Upper lobe of left lung (tissue), 4 donors: ENCODE measurements around the gene NR1H2.

ENCODE experiments used
- POLR2AphosphoS5 ChIP-seq, 2 donors: sonication (generic); formaldehyde crosslinking; IDR thresholded peaks; one replicate each; pipeline ENCODE4 v1.5.1; 2017; ENCODE audit warnings: antibody characterized with exemption in 2 of 2
- TF ChIP-seq, protein P1 (sequence below), 6 experiments: fragments of 450-650 bp in 4 of 6; fragments of 200-600 bp in 2 of 6; sonication (generic) in 2 of 6; IDR thresholded peaks; one replicate each; pipeline ENCODE4 v1.5.1; 2016 to 2019; ENCODE audit warnings: antibody characterized with exemption in 6 of 6

DNA sequence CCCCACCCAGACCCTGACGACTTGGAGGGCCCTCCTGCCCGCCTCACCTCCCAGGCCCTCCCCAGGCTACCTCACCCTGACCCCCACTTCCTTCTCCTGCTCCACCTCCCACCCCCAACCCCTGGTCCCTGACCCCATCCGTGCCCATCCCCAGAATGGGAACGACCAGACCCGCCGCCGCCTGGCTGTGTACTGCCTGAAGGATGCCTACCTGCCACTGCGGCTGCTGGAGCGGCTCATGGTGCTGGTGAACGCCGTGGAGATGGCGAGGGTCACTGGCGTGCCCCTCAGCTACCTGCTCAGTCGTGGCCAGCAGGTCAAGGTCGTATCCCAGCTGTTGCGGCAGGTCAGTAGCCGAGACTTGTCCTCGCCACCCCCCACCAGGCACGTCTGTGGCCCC lies 30.6 kb downstream of the NR1H2 start:
- TF ChIP-seq, protein P1, sequence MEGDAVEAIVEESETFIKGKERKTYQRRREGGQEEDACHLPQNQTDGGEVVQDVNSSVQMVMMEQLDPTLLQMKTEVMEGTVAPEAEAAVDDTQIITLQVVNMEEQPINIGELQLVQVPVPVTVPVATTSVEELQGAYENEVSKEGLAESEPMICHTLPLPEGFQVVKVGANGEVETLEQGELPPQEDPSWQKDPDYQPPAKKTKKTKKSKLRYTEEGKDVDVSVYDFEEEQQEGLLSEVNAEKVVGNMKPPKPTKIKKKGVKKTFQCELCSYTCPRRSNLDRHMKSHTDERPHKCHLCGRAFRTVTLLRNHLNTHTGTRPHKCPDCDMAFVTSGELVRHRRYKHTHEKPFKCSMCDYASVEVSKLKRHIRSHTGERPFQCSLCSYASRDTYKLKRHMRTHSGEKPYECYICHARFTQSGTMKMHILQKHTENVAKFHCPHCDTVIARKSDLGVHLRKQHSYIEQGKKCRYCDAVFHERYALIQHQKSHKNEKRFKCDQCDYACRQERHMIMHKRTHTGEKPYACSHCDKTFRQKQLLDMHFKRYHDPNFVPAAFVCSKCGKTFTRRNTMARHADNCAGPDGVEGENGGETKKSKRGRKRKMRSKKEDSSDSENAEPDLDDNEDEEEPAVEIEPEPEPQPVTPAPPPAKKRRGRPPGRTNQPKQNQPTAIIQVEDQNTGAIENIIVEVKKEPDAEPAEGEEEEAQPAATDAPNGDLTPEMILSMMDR (IDR thresholded peaks at IDR 0.05) = no peak
- TF ChIP-seq POLR2AphosphoS5 (IDR thresholded peaks at IDR 0.05) = no peak
